DOHH2 (cell line): ENCODE results near the gene PAK1.

Experiments
- H3F3A ChIP-seq: fragments of 200-600 bp; sonication (generic), shearing (Covaris generic); 2 replicates; pipeline ENCODE4 v1.6.0; 2016; ENCODE audit warnings: antibody characterized with exemption, mild to moderate bottlenecking; ENCODE audit not compliant: control insufficient read depth, insufficient read depth
- H3K27ac ChIP-seq: fragments of 200-600 bp; sonication (generic); 2 replicates; pipeline ENCODE4 v1.5.1; 2014; ENCODE audit warnings: low read depth, mild to moderate bottlenecking, low read length, moderate library complexity
- H3K27me3 ChIP-seq: fragments of 200-600 bp; sonication (generic); 2 replicates; pipeline ENCODE4 v1.6.1; 2014; ENCODE audit warnings: mild to moderate bottlenecking, low read length, mixed read lengths; ENCODE audit not compliant: control insufficient read depth
- H3K36me3 ChIP-seq: fragments of 200-600 bp; sonication (generic); 2 replicates; pipeline ENCODE4 v1.6.1; 2014; ENCODE audit warnings: mild to moderate bottlenecking, low read length, moderate library complexity, mixed read lengths; ENCODE audit not compliant: control insufficient read depth
- H3K4me1 ChIP-seq: fragments of 200-600 bp; sonication (generic); 2 replicates; pipeline ENCODE4 v1.6.1; 2014; ENCODE audit warnings: mild to moderate bottlenecking, low read length, mixed read lengths; ENCODE audit not compliant: control insufficient read depth
- H3K4me2 ChIP-seq: fragments of 200-600 bp; sonication (generic); 2 replicates; pipeline ENCODE4 v1.6.0; 2014; ENCODE audit warnings: mild to moderate bottlenecking, low read length, moderate library complexity
- H3K4me3 ChIP-seq: fragments of 200-600 bp; sonication (generic); 2 replicates; pipeline ENCODE4 v1.5.1; 2014; ENCODE audit warnings: mild to moderate bottlenecking, low read length, mixed read lengths
- H3K79me2 ChIP-seq: fragments of 200-600 bp; sonication (generic); 2 replicates; pipeline ENCODE4 v1.6.1; 2014; ENCODE audit warnings: mild to moderate bottlenecking, low read length, mixed read lengths; ENCODE audit not compliant: control insufficient read depth
- H3K9me2 ChIP-seq: fragments of 200-600 bp; sonication (generic); replicated peaks from 2 replicates; pipeline ENCODE4 v1.6.1; 2014; ENCODE audit warnings: mild to moderate bottlenecking, low read length, mixed read lengths; ENCODE audit not compliant: control insufficient read depth
- H3K9me3 ChIP-seq: fragments of 200-600 bp; sonication (generic); 2 replicates; pipeline ENCODE4 v1.6.1; 2014; ENCODE audit warnings: antibody characterized with exemption, low read length, mixed read lengths; ENCODE audit not compliant: control insufficient read depth, insufficient read depth
- H4K20me1 ChIP-seq: fragments of 200-600 bp; sonication (generic); 2 replicates; pipeline ENCODE4 v1.6.0; 2014; ENCODE audit warnings: low read depth, mild to moderate bottlenecking, antibody characterized with exemption, low read length, moderate library complexity; ENCODE audit not compliant: control insufficient read depth, insufficient read depth
- CTCF ChIP-seq: fragments of 200-600 bp; sonication (generic); IDR thresholded peaks from one replicate; pipeline ENCODE4 v1.5.1; 2014; ENCODE audit warnings: antibody characterized with exemption, mild to moderate bottlenecking, low read depth, low read length; ENCODE audit not compliant: poor library complexity, severe bottlenecking
- EZH2phosphoT487 ChIP-seq: fragments of 200-600 bp; sonication (generic); IDR thresholded peaks from 2 replicates; pipeline ENCODE4 v1.6.1; 2017; ENCODE audit warnings: borderline replicate concordance, mild to moderate bottlenecking, antibody characterized with exemption, low read length, moderate library complexity, mixed read lengths

The PAK1 gene

DNA sequence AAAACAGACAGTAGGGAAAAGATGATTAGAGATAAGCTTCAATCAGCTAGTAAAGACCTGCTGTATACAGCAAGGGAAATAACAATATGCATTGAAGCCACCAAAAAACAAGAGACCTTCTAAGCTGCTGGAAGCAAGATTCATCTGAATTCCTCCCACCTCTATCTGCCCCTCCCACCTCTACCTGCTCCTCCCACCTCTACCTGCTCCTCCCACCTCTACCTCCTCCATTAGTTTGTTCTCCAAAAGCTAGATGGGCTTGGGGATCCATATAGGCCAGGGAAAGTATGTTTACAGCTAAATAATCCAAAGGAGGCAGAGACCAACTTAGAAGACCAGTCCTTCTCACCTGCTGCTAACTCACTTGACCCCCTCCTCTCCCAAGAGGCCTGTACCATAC is 33.2 kb downstream of the PAK1 start:
- Histone ChIP-seq H3K36me3 (no peaks in the 10 kb centered on the region), H3F3A (no peaks in the 10 kb centered on the region), H3K4me3 (no peak overlapping the region), H3K9me2 (no peaks in the 10 kb centered on the region), H3K27ac (no peak overlapping the region), H3K4me1 (no peaks in the 10 kb centered on the region), H3K9me3 (no peaks in the 10 kb centered on the region), H3K79me2 (no peaks in the 10 kb centered on the region), H3K27me3 (peaks cover 18% of the 10 kb centered on the region), H3K4me2 (no peak overlapping the region), H4K20me1 (no peaks in the 10 kb centered on the region; the same call in 1 of the 2 replicates)
- TF ChIP-seq EZH2phosphoT487 = no peak
- TF ChIP-seq CTCF = no peak

DNA sequence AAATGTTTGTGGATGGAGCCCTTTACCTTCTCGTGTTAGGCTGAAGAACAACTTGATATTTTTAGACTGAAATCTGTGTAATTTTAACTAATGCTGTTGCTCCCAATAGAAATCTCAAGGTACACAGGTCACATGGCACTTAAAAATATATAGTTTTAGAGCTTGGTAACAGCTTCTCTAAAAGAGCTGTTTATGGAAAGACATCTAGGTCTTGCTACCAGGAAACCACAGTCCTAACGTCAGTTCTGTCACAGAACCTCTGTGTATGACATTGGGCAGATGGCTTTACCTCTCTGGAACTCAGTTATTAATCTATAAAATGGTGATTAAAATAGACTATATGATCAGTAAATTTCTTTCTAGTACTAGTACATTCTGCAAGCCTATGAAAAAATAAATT is 35.4 kb downstream of the PAK1 start:
- H3K4me2 ChIP-seq = no peak overlapping the region
- no peaks in the 10 kb centered on the region for H3K9me2 ChIP-seq
- no peaks in the 10 kb centered on the region for H3K9me3 ChIP-seq
- H3K27ac ChIP-seq = no peak overlapping the region
- H4K20me1 ChIP-seq = no peaks in the 10 kb centered on the region; the same call in 1 of the 2 replicates
- no peaks in the 10 kb centered on the region for H3K36me3 ChIP-seq
- H3K4me1 ChIP-seq = no peaks in the 10 kb centered on the region
- H3K79me2 ChIP-seq = no peaks in the 10 kb centered on the region
- TF ChIP-seq CTCF (no peak), EZH2phosphoT487 (no peak)
- H3K4me3 ChIP-seq = no peak overlapping the region
- peaks cover 18% of the 10 kb centered on the region for H3K27me3 ChIP-seq
- H3F3A ChIP-seq = no peaks in the 10 kb centered on the region

DNA sequence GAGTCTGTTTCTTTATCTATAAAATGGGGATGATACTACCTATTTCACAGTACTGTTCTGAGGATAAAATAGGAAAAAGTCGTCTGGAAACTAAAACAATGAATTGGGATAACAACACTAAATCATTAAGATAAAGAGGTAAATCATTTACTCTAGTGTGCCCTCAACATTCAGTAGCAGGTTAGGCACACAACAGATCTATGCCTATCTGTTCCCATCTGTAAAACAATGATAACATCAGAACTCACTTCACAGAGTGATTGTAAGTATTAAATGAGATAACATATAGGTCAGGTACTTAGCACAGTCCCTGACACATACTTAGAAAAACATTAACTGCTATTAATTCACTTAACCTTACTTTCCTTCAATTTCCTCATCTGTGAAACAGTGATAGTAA is 36.9 kb downstream of the PAK1 start:
- Histone ChIP-seq H3K27ac (no peak overlapping the region), H3K9me3 (no peaks in the 10 kb centered on the region), H3K36me3 (no peaks in the 10 kb centered on the region), H3K4me1 (no peaks in the 10 kb centered on the region), H4K20me1 (no peaks in the 10 kb centered on the region; the same call in 1 of the 2 replicates), H3K79me2 (no peaks in the 10 kb centered on the region), H3K9me2 (no peaks in the 10 kb centered on the region), H3F3A (no peaks in the 10 kb centered on the region), H3K4me3 (no peak overlapping the region), H3K4me2 (no peak overlapping the region), H3K27me3 (peaks cover 20% of the 10 kb centered on the region)
- TF ChIP-seq EZH2phosphoT487 (no peak), CTCF (no peak)
